NCI-H2227 (cell line): Measurements from ENCODE around the gene PAXX.
"Not testable (repeated sequence)": the region's sequence is repeated elsewhere in the genome, so short reads cannot be mapped to it uniquely, and the experiment has no call there.

ENCODE experiments used
- DNase-seq: peaks from one replicate; lab custom pipeline; 2025; ENCODE audit not compliant: unreplicated experiment; lab: John Stamatoyannopoulos, UW

PAXX gene

GRCh38 chr9:137029058-137029936 lies 37.1 kb downstream of the PAXX start:
- DNase-seq = peak; percentile 63

- no peak for DNase-seq
Measured at GRCh38 chr9:137030006-137030405, 37.8 kb downstream of the PAXX start.

DNA sequence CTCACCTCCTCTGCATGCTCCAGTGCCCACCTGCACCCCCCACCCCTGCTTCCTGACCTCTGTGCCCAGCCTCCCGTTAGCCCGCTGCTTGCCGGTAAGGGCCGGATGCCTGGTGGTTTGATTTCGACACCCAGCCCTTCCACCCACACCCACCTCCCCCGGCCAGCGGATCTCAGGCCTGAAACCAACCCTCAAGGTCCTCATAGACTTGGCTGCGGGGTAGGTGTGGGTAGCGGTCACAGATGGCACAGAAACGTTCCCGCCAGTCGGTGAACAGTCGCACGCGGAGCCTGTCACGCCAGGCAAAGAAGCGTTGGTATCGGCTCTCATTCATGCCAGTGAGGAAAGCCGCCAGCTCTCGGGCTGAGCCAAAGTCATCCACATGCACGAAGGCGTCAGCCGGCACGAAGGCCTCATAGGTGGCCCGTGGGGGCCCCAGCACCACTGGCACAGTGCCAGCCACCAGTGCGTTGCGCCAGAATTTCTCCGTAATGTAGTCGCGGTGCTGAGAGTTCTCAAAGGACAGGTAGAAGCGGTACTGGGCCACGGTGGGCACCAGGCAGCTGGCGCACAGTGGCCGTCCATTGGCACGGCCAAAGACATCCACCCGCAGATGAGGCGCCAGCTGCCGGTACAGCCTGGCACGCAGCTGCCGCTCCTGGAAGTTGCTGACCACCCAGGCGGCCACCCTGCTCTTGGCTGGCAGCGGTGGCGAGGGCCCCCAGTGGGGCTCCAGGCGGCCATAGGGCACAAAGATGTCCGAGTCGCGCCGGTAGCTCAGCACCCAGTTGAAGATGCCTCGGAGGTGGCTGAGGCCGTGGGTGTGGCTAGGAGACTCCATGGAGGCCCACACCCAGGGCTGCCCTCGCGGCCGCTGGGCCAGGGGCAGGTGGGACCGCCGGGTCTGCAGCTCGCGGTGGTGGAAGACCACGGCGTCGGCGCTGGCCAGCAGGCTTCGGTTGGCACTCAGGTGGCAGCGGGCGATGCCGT lies 38.6 kb downstream of the PAXX start:
- DNase-seq = no peak

GRCh38 chr9:137031904-137032640 lies 39.9 kb downstream of the PAXX start, which contains the start of gene FUT7:
TSS of gene FUT7 (minus strand) at chr9:137032088. CDS start at chr9:137031991, 97 bp downstream.
- no peak for DNase-seq

DNA sequence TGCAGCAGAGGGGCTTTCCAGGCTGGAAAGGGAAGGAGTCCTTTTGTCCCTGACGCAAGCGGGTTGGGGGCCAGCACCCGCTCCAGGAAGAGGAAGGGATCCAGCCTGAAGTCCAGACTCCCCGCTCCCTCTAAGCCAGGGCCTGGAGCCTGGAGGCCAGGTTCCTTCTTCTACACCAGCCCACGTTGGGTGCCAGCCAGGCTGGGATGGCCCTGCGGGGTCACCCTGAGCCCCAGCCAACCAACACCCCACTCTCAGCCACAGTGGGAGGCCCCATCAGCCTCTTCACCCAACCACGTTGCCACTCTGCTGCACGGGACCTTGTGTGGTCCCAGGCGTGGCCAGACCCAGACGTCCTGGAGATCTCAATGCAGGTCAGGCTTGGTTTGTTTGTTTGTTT lies 40.6 kb downstream of the PAXX start:
- no peak for DNase-seq

- DNase-seq = not testable (repeated sequence)
Measured at GRCh38 chr9:137033481-137033880, 41.3 kb downstream of the PAXX start.

- DNase-seq = no peak
Measured at GRCh38 chr9:137034039-137034708, 42.0 kb downstream of the PAXX start.

- DNase-seq = peak; percentile 86
Measured at GRCh38 chr9:137034709-137035506, 42.7 kb downstream of the PAXX start.

- DNase-seq = no peak
Measured at GRCh38 chr9:137035507-137035834, 43.2 kb downstream of the PAXX start.

- no peak for DNase-seq
Measured at GRCh38 chr9:137035937-137036336, 43.7 kb downstream of the PAXX start.

GRCh38 chr9:137037035-137037434 lies 44.8 kb downstream of the PAXX start:
- no peak for DNase-seq

- DNase-seq = no peak
Measured at GRCh38 chr9:137037483-137037882, 45.3 kb downstream of the PAXX start.

DNA sequence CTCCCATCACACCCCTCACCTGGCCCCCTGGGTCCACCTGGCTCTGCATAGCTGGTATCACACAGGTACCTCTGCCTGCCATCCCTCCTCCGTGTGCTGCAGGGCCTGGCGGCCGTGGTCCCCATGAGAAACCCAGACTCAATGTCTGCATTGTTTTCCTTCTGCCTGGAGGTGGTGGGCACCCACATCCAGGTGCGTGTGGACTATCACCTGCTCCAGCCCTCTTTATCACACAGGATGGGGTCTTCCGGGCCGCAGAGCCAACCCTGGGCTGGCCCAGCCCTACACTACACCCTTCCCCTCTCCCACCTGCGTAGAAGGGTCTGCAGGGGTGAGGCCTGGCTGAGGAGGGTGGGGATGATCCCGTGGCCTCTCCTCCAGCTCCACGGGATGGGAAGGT lies 46.7 kb downstream of the PAXX start:
- no peak for DNase-seq

DNA sequence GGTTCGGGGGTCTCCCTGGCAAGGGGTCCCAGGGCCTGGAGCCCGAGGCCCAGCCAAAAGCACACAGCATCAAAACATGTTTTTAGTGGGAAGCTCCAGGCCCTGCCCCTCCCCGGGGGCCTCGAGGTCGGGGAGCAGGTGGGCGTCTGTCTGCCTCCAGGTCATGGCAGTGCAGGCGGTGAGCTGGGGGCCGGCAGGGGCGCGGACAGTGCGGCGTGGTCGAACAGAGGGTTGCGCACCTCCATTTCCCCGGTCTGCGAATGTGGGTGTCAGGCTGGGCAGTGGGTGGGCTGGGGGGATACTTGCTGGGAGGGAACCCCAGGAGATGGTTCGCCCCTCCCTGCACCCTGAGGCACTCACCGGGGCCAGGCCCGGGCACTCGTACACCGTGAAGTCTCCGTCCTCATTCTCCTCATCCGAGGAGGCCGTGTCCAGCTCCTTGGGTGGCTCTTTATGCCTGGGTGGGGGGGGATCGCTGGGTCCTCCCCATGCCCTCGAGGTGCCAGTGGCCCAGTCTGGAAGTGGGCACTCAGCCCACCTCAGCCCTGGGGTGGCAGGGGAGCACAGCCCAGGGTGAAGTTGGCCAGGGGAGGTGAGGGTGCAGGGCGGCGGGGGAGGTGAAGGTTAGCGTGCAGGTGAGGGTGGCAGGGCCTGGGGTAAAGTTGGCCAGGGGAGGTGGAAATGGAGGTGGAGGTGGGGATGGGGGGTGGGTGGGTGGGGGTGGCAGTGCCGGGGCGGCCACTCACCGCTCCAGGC lies 47.6 kb downstream of the PAXX start:
- no peak for DNase-seq

GRCh38 chr9:137040568-137040967 lies 48.3 kb downstream of the PAXX start:
- no peak for DNase-seq

DNA sequence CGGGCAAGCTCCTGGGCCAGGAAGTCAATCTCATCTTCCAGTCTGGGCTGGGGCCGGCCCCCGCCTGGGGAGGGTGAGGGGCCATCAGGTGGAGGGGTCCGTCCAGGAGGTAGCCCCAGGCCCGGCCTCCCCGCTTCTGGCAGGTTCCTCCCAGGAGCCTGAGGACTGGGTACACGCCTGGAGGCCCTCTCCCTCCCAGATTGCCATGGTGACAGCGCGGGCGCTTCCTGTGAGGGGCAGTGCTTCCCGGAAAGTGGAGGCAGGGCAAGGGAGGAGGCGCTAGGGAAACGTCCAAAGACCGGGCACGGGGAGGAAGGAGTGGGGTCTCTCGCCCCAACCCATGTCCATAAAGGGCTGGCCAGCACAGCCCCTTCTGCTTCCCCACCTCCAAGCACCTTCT lies 48.9 kb downstream of the PAXX start:
- peak; percentile 81 for DNase-seq

DNA sequence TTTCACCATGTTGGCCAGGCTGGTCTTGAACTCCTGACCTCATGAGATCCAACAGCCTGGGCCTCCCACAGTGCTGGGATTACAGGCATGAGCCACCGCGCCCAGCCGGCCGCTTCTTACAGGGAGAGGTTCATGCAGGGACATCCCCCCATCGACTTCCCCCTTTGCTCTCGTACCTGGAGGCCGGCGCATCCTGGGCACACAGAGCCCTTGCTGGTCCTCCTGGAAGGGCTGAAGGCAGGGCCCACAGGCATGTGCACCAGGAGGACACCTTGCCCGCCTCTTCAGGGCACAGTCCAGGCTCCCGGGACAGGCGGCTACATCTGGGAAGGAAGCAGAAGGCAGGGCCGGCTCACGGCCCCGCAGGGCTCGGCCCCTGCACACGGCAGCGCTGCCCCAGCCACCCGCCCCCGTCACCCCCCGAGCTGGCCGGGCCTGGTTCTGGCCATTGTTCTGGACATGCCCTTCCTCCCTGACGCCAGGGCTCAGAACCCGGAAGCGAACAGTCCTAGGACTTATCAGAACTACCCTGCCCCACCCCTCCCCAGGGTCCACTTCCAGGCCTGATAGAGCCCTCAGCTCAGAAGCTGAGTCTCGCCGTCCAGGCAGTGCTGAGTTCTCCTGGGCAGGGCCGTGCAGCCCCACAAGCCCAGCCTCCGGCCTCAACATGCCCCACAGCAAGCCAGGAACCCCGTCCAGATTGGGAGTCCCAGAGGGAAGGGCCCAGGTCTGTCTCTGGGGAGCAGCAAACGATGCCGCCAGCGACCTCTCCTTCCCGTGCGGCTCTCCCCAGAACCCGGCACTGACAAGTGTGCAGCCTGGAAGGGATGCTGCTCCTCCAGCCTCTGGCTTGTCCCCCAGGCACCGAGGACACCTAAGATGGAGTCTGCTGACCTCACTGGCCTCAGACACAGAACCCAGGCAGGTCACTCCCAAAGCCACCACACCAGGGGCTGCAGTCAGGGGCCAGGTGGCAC lies 50.8 kb downstream of the PAXX start:
- no peak for DNase-seq
